Naive B cell (primary cell): ENCODE measurements around the gene GRK5. TPM values are rescaled to one million over a fixed set of nuclear protein-coding genes. Genes with fewer than 3 reads are reported as not detected.

Source experiments
- ATAC-seq, 2 donors: fragments of 150-1000 bp; cut with Tn5 transposase; 2 replicates each; pipeline ENCODE4 v1.10.0; 2021; ENCODE audit warnings: low read depth in 2 of 2, mild to moderate bottlenecking in 2 of 2, moderate library complexity in 2 of 2
- DNase-seq: peaks from one replicate; pipeline ENCODE4 v3.0.0; 2022
- H3K27ac Mint-ChIP-seq, 6 donors: one replicate each; pipeline ENCODE4 v1.8.0; 2020 to 2022; ENCODE audit warnings: mild to moderate bottlenecking in 6 of 6, mixed read lengths in 6 of 6, moderate library complexity in 5 of 6, inconsistent platforms in 2 of 6
- H3K27me3 Mint-ChIP-seq, 3 donors: one replicate each; pipeline ENCODE4 v1.8.0; 2021 to 2022; ENCODE audit warnings: mixed read lengths in 3 of 3, mild to moderate bottlenecking in 1 of 3
- H3K36me3 Mint-ChIP-seq, 2 donors: one replicate each; pipeline ENCODE4 v1.8.0; 2020 to 2022; ENCODE audit warnings: mixed read lengths in 2 of 2, inconsistent platforms in 1 of 2, mild to moderate bottlenecking in 1 of 2
- H3K4me1 Mint-ChIP-seq, 3 donors: one replicate each; pipeline ENCODE4 v1.8.0; 2020 to 2022; ENCODE audit warnings: mixed read lengths in 3 of 3, inconsistent platforms in 1 of 3, mild to moderate bottlenecking in 1 of 3, moderate library complexity in 1 of 3
- H3K4me3 Mint-ChIP-seq, 8 donors: one replicate each; pipeline ENCODE4 v1.8.0; 2020 to 2022; ENCODE audit warnings: mild to moderate bottlenecking in 8 of 8, mixed read lengths in 8 of 8, moderate library complexity in 8 of 8, inconsistent platforms in 2 of 8
- H3K9me3 Mint-ChIP-seq, 7 donors: one replicate each; pipeline ENCODE4 v1.8.0; 2020 to 2022; ENCODE audit warnings: mixed read lengths in 7 of 7, mild to moderate bottlenecking in 5 of 7, inconsistent platforms in 2 of 7, moderate library complexity in 1 of 7
- polyA plus RNA-seq, 6 donors: library from polyadenylated mRNA; unstranded; fragments of 300-500 nt; fragmentation: Illumina TruSeq; gene quantifications; one replicate each; pipeline ENCODE4 v1.2.3, GENCODE V29; 2021; ENCODE audit warnings: low read depth in 6 of 6

GRK5 gene
- polyA plus RNA-seq, 6 donors from 2014 or later = 7.2 to 24.6 (median 13.7) TPM

DNA sequence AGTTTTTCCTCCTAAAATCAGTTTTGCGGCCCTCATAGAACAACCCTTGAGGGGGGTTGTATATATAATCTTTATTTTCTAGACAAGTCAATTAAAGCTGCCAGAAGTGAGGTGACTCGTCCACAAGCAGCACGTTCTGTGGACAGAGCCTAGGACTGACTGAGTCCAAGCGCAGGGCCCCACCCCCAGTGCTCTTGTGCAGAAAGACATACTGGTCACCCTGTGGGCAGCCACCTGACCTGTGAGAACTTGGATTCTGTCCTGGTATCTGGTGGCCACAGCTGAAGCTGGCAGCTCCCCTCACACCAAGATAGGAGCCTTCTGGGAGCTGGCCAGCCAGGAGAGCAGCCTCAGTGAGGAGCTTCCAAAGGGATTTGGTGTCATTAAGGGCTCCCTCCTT lies 89.3 kb downstream of the GRK5 start:
- Mint-ChIP-seq H3K27ac (peak overlapping the region in 4 of 6 donors; percentile 48 to 81 (median 78)), H3K9me3 (peaks cover 7 to 18% (median 10%) of the 10 kb centered on the region in 7 donors), H3K27me3 (no peaks in the 10 kb centered on the region), H3K4me3 (no peak overlapping the region), H3K36me3 (peaks cover 21 to 26% of the 10 kb centered on the region in 2 donors), H3K4me1 (peaks cover 37 to 67% (median 51%) of the 10 kb centered on the region in 3 donors)
- ATAC-seq (no peak), DNase-seq (no peak)

DNA sequence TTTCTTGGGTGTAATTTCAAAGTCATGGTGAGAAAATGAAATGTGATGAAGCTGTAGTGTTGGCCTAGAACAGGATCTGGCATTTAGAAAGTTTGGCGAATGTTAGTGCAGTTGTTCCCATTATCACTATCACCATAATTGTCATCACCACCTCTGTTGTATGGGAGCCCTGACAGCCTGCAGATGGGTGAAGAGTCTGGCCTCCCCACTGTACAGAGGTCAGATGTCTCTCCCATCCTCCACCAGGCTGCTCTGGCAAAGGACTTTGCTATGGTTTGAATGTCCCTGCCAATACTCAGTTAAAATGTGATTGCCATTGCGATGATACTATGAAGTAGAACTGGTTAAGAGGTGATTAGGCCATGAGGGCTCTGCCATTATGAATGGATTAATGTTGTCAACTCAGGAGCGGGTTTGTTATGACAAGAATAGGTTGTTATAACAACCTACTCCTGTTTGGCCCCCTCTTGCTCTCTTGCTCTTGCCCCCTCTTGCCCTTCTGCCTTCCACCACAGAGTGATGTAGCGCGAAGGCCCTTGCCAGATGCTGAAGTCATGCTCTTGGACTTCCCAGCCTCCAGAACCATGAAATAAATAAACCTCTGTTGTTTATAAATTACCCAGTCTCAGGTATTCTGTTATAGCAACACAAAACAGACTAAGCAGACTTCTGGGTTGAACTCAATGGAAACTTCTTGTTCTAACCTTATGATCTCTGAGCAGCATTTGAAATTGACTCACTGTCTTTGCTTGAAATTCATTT lies 90.0 kb downstream of the GRK5 start:
- peaks cover 4 to 18% (median 10%) of the 10 kb centered on the region in 7 donors for H3K9me3 Mint-ChIP-seq
- H3K4me3 Mint-ChIP-seq = no peak overlapping the region
- peak overlapping the region; percentile 6 to 88 (median 80) for H3K27ac Mint-ChIP-seq
- H3K27me3 Mint-ChIP-seq = no peaks in the 10 kb centered on the region
- peaks cover 35 to 68% (median 51%) of the 10 kb centered on the region in 3 donors for H3K4me1 Mint-ChIP-seq
- ATAC-seq (no peak), DNase-seq (no peak)
- H3K36me3 Mint-ChIP-seq = peaks cover 21 to 26% of the 10 kb centered on the region in 2 donors

DNA sequence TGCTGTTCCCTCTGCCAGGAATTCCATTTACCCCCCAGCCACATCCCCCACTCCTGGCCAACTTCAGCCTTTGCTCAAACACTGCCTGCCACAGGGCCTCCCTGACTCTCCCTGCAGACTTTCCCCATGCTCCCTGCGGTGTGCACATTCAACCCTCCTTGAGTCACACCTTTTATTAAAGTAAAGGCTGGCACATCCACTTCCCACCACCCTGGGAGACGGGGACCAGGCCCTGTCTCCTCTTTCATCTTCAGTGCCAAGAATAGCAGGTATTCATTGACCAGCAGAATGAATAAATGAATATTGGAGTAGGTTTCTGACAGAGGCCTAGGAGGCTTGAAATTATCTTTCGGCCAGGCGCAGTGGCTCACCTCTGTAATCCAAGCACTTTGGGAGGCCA lies 91.4 kb downstream of the GRK5 start:
- H3K27ac Mint-ChIP-seq = peak overlapping the region in 5 of 6 donors; percentile 56 to 92 (median 78)
- H3K4me3 Mint-ChIP-seq = peak overlapping the region in 1 of 8 donors; percentile 61
- H3K36me3 Mint-ChIP-seq = peaks cover 21 to 26% of the 10 kb centered on the region in 2 donors
- peaks cover 39 to 72% (median 54%) of the 10 kb centered on the region in 3 donors for H3K4me1 Mint-ChIP-seq
- peaks cover 4 to 18% (median 10%) of the 10 kb centered on the region in 7 donors for H3K9me3 Mint-ChIP-seq
- DNase-seq (no peak), ATAC-seq (no peak)
- no peaks in the 10 kb centered on the region for H3K27me3 Mint-ChIP-seq

DNA sequence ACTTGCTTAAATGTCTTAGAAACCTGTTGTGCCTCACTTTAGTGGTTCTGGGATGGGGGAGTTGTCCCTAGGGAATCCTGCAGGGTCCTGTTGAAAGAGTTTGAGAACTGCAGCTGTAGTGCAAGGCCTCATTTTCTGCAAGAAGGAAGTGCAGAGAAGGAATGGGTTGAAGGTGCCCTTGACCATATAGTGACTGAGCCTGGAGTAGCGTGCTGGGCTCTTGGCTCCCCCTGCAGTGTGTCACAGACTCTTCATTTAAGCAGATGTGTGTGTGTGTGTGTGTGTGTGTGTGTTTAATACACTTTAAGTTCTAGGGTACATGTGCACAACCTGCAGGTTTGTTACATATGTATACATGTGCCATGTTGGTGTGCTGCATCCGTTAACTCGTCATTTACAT lies 92.2 kb downstream of the GRK5 start:
- Mint-ChIP-seq H3K36me3 (peaks cover 21 to 26% of the 10 kb centered on the region in 2 donors), H3K27ac (peak overlapping the region in 1 of 6 donors; percentile 100), H3K4me1 (peaks cover 46 to 73% (median 61%) of the 10 kb centered on the region in 3 donors), H3K9me3 (peaks cover 4 to 18% (median 10%) of the 10 kb centered on the region in 7 donors), H3K4me3 (peak overlapping the region in 1 of 8 donors; percentile 9), H3K27me3 (no peaks in the 10 kb centered on the region)
- DNase-seq (no peak), ATAC-seq (peak; percentile 27 to 34)

DNA sequence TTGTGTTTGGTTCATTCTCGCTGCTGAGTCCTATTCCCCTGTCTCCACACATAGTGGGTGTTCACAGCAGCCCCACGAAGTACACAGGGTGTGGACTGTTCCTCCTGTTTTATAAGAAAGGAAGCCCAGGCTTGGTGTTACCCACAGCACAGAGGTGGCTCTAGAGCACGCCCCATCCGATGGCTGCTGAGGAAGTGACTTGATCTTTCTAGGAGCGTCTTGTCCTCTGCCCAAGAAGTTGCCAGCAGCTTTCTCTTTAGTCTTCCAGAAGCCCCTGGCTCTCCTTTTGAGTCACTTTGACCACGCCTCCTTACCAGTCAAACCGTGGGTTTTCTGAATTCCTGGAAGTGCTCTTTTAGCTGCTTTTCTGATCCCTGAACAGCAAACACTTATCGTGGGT lies 94.0 kb downstream of the GRK5 start:
- no peaks in the 10 kb centered on the region for H3K27me3 Mint-ChIP-seq
- H3K4me3 Mint-ChIP-seq = peak overlapping the region; percentile 47 to 84 (median 64)
- peaks cover 62 to 91% (median 80%) of the 10 kb centered on the region in 3 donors for H3K4me1 Mint-ChIP-seq
- peak overlapping the region; percentile 92 to 100 (median 95) for H3K27ac Mint-ChIP-seq
- peaks cover 14 to 16% of the 10 kb centered on the region in 2 donors for H3K36me3 Mint-ChIP-seq
- peak; percentile 46 for DNase-seq
- H3K9me3 Mint-ChIP-seq = peaks cover 4 to 14% (median 8%) of the 10 kb centered on the region in 7 donors
- peak; percentile 37 to 44 for ATAC-seq

DNA sequence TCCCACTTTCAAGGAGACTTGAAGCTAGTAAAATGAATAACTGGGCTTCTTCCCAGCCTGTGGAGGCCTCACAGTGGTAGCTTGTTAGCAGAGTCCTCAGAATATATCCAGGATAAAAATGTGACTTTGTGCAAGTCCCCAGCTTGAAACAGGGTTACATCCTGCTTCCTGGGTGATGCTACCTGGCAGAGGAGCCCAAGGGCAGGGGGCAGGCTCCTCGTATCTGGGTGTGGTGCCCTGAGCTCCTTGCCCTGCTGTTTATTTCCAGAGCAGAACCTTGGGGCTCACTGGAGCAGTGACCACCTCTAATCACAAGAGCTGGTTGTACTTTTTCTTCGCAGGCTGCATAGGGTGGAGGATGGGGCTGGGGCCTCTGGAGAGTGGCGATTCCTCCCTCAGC lies 94.8 kb downstream of the GRK5 start:
- Mint-ChIP-seq H3K4me1 (peaks cover 70 to 95% (median 88%) of the 10 kb centered on the region in 3 donors), H3K27me3 (no peaks in the 10 kb centered on the region), H3K27ac (peak overlapping the region in 4 of 6 donors; percentile 19 to 100 (median 77)), H3K9me3 (peaks cover under 1 to 8% (median 5%) of the 10 kb centered on the region in 7 donors), H3K36me3 (peaks cover 8 to 9% of the 10 kb centered on the region in 2 donors), H3K4me3 (peak overlapping the region in 4 of 8 donors; percentile 52 to 74 (median 66))
- ATAC-seq (no peak), DNase-seq (no peak)

DNA sequence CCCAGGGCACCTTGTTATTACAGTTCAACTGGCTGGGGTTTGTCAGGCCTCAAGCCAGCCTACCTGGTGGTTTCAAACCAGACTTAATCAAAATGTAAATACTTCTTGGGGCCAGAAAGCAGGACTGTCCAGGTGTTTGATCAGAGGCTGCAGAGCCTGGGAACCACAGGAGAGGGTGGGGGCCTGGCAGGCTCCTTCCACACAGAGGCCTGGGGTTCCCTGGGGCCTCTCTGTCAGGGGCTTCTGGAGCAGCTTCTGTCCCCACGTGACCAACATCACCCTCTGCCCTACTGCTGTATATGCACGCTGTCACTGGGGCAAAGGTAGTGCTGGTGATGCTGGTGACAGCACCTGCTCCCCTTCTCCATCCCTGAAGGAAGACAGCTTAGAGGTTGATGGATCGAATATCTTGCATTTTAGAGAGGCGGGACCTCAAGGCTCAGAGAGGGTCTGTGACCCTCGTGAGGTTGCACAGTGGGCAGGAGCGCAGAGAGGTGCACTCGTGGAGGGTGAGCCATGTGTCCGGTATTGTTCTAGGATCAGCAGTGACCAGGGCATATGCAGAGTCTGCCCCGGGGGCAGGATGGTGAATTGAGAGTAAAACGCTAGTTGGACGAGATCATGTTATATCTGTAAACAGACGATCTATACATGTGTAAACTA lies 95.4 kb downstream of the GRK5 start:
- no peaks in the 10 kb centered on the region for H3K27me3 Mint-ChIP-seq
- H3K4me3 Mint-ChIP-seq = peak overlapping the region in 7 of 8 donors; percentile 13 to 81 (median 52)
- ATAC-seq (no peak), DNase-seq (no peak)
- H3K9me3 Mint-ChIP-seq = peaks cover 0 to 2% (median under 1%) of the 10 kb centered on the region in 7 donors
- H3K36me3 Mint-ChIP-seq = peaks cover 3% of the 10 kb centered on the region in 2 donors
- H3K27ac Mint-ChIP-seq = peak overlapping the region in 5 of 6 donors; percentile 20 to 100 (median 90)
- H3K4me1 Mint-ChIP-seq = peaks cover 75 to 95% (median 93%) of the 10 kb centered on the region in 3 donors

DNA sequence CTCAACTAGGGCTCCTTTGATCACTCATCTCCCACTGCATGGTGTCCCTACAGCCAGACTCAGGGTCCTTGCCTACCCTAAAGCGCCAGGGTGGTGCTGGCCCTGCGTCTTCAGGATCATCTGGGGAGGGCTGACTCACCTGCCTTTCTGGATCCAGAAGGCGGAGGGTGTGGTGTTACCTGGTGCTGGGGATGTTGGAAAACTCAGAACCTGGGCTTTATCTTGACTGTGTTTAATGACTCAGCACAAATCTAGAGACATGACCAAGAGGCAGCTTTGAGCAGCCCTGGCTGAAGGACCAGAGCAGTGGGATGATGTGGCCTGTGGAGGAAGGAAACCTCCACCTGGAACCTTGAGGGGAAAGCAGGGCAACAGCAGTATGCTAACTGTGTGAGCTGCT lies 96.5 kb downstream of the GRK5 start:
- ATAC-seq = no peak
- Mint-ChIP-seq H3K9me3 (no peaks in the 10 kb centered on the region), H3K27ac (peak overlapping the region in 5 of 6 donors; percentile 82 to 100 (median 92)), H3K4me3 (peak overlapping the region in 4 of 8 donors; percentile 12 to 83 (median 58)), H3K4me1 (peaks cover 78 to 99% (median 97%) of the 10 kb centered on the region in 3 donors), H3K27me3 (no peaks in the 10 kb centered on the region), H3K36me3 (no peaks in the 10 kb centered on the region)
- no peak for DNase-seq

DNA sequence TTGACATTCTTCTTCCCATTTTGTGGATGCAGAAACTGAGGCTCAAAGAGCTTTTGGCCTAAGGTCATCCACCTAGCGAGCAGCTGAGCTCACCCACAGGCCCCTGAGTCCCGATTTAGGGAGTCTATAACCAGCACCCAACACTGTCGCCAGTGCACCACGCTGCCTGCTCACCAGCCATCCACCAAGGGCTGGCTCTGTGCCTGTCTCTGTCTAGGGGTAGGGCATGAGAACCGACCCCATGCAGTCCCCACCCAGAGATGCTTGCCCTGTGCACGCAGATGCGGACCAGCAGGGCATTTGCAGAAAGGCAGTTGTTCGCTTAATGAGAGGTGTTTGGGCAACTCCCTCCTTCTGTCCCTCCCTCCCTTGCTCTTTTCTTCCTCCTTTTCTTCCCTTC lies 97.2 kb downstream of the GRK5 start:
- peak overlapping the region; percentile 60 to 96 (median 80) for H3K4me3 Mint-ChIP-seq
- H3K4me1 Mint-ChIP-seq = peaks cover 83 to 99% (median 98%) of the 10 kb centered on the region in 3 donors
- DNase-seq (no peak), ATAC-seq (no peak)
- H3K27me3 Mint-ChIP-seq = no peaks in the 10 kb centered on the region
- peak overlapping the region; percentile 100 for H3K27ac Mint-ChIP-seq
- H3K36me3 Mint-ChIP-seq = no peaks in the 10 kb centered on the region
- H3K9me3 Mint-ChIP-seq = no peaks in the 10 kb centered on the region

DNA sequence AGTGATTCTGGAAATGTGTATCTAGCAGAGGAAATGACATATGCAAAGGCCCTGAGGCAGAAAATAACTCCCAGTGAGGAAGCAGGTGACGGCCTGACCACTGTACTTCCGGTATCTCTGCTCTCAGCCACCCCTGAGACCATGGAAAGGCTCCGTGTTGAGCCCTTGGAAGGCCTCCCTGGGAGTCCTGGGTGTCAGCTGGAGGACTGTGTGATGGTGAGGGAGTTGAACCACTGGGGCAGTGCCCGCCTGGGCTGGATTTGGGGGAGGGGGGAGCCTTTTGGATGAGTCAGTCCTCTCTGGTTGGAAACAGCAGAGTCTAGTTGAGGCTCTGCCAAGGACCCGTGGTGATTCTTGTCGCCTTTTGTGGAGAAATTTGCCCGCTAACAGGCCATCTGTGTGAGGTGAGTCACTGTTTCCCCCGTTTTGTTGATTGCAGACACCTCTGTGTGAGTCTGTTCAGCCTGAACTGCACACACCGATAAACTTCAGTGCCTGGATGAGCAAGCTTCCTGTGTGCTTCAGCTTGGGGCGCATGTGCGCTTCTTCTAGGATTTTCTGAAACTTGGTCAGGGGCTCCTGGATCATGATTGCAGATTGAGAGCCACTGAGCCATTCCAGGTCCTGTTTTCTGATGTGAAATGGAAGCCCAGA lies 98.6 kb downstream of the GRK5 start:
- peak; percentile 85 for DNase-seq
- no peaks in the 10 kb centered on the region for H3K27me3 Mint-ChIP-seq
- H3K36me3 Mint-ChIP-seq = peaks cover 0 to 3% of the 10 kb centered on the region in 2 donors
- H3K9me3 Mint-ChIP-seq = no peaks in the 10 kb centered on the region
- H3K4me3 Mint-ChIP-seq = peak overlapping the region; percentile 66 to 96 (median 87)
- peak overlapping the region; percentile 100 for H3K27ac Mint-ChIP-seq
- peak; percentile 69 to 72 for ATAC-seq
- peaks cover 91 to 100% (median 99%) of the 10 kb centered on the region in 3 donors for H3K4me1 Mint-ChIP-seq

DNA sequence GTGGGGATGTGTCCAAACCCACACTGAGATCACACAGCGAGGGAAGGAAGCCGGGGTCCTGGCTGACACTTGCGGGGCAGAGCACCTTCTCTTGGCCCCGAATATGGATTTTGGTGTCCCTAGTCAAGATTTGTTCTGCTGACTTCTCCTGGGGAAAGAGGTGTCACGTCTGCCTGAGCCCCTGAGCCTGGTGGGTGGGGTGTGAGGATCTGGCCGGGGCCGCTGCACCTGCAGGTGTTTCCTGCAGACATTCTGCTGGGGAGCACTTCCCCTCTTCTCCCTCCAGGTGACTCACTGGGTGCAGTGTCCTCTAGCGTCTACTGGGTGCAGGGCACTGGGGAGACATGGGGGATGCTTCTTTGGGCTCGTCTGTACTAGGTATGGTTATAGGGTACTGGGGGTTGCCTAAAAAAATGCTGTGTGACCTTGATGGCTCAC lies 99.2 kb downstream of the GRK5 start:
- Mint-ChIP-seq H3K27me3 (no peaks in the 10 kb centered on the region), H3K9me3 (no peaks in the 10 kb centered on the region), H3K36me3 (peaks cover 0 to 7% of the 10 kb centered on the region in 2 donors), H3K4me3 (peak overlapping the region; percentile 66 to 96 (median 87)), H3K27ac (peak overlapping the region; percentile 100), H3K4me1 (peaks cover 90 to 99% (median 99%) of the 10 kb centered on the region in 3 donors)
- DNase-seq = peak; percentile 95
- ATAC-seq = peak; percentile 80 to 84

DNA sequence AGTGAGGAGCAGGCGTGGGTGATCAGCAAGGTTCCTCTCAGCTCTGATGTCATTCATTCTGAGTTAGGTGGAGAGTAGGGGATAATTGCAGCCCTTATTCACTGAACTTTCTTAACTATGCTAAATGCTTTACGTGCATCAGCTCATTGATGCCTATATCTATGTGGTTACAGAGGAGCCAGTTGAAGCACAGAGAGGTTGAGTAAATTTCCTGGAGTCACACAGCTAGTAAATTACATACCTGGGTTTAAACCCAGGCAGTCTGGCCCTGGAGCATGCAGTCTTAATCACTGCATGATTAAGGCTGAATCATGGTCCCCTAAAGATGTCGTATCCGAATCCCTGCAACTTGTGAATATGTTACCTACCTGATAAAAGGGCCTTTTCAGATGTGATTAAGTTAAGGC lies 99.6 kb downstream of the GRK5 start:
- Mint-ChIP-seq H3K36me3 (peaks cover 0 to 7% of the 10 kb centered on the region in 2 donors), H3K4me1 (peaks cover 86 to 96% (median 95%) of the 10 kb centered on the region in 3 donors), H3K4me3 (peak overlapping the region; percentile 66 to 96 (median 87)), H3K27me3 (no peaks in the 10 kb centered on the region), H3K9me3 (no peaks in the 10 kb centered on the region), H3K27ac (peak overlapping the region; percentile 100)
- no peak for DNase-seq
- no peak for ATAC-seq

DNA sequence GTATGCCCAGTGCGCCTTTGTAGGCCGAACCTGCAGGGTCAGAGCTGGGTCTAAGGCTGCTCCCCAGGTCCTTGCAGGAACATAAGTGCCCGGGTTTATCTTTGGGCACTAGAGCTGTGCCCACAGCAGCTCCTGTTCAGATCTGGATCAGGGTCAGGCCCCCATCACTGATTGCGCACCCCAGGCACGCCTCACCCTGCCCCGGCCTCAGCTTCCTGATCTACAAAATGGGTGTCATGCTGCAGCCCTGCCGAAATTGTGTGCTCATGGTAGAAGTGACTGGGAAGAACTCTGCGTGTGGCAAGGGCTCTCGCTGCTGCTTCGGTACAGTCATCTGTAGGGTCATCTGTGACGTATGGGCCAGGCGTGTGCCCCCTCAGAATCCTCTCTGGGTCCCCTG lies 100.7 kb downstream of the GRK5 start:
- DNase-seq (no peak), ATAC-seq (no peak)
- H3K27ac Mint-ChIP-seq = peak overlapping the region; percentile 74 to 100 (median 100)
- peak overlapping the region in 6 of 8 donors; percentile 12 to 96 (median 70) for H3K4me3 Mint-ChIP-seq
- H3K27me3 Mint-ChIP-seq = no peaks in the 10 kb centered on the region
- H3K36me3 Mint-ChIP-seq = peaks cover 0 to 15% of the 10 kb centered on the region in 2 donors
- H3K4me1 Mint-ChIP-seq = peaks cover 87 to 95% (median 95%) of the 10 kb centered on the region in 3 donors
- peaks cover 0 to 7% (median 0%) of the 10 kb centered on the region in 7 donors for H3K9me3 Mint-ChIP-seq
